Transverse colon (tissue), 4 donors: ENCODE data around the gene TTC22.

ENCODE experiments used
- POLR2AphosphoS5 ChIP-seq, 3 donors: sonication (generic); formaldehyde crosslinking; IDR thresholded peaks; one replicate each; pipeline ENCODE4 v1.6.1; 2016; ENCODE audit warnings: antibody characterized with exemption in 3 of 3
- TF ChIP-seq, protein P1 (sequence below), 5 experiments: fragments of 200-600 bp in 3 of 5; fragments of 450-650 bp in 2 of 5; sonication (generic) in 3 of 5; IDR thresholded peaks; 1 replicate in 2 of 5; 2 replicates in 3 of 5; pipeline ENCODE4 v1.5.1; 2016 to 2017; ENCODE audit warnings: antibody characterized with exemption in 5 of 5, inconsistent platforms in 3 of 5, mild to moderate bottlenecking in 2 of 5, moderate library complexity in 1 of 5

DNA sequence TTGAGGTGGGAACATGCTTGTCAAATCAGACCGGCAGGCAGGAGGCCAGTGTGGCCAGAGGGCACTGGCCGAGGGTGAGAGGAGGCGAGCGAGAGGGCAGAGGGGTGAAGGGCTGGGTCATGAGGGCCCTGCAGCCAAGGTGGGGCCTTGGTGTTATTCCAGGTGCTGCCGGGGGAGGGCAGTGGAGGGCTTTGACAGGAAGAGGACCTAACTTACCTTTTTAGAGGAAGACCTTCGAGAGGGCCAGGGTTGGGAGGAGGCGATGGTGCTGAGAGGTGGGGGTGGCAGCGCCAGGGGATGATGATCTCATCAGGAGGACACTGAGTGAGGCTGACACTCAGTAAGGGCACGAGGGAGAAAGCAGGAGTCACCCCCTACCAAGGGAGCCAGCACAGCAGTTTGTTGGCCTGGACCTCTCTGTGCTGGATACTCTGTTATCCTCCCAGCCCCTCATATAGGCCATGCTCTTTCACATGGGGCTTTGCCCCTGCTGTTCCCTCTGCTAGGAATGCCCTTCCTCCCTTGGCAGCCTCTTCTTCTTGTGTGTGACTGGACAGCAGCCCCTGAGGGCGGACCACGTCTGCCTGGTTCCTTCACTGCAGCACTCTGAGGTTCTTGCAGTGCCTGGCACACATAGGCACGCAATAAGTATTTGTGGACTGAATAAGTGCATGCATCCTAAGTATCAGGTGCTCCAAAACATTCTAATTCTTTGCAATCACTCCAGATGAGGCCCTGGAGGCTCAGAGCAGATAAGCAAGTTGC lies 7.5 kb upstream of the TTC22 start:
- TF ChIP-seq, protein P1, sequence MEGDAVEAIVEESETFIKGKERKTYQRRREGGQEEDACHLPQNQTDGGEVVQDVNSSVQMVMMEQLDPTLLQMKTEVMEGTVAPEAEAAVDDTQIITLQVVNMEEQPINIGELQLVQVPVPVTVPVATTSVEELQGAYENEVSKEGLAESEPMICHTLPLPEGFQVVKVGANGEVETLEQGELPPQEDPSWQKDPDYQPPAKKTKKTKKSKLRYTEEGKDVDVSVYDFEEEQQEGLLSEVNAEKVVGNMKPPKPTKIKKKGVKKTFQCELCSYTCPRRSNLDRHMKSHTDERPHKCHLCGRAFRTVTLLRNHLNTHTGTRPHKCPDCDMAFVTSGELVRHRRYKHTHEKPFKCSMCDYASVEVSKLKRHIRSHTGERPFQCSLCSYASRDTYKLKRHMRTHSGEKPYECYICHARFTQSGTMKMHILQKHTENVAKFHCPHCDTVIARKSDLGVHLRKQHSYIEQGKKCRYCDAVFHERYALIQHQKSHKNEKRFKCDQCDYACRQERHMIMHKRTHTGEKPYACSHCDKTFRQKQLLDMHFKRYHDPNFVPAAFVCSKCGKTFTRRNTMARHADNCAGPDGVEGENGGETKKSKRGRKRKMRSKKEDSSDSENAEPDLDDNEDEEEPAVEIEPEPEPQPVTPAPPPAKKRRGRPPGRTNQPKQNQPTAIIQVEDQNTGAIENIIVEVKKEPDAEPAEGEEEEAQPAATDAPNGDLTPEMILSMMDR (IDR thresholded peaks at IDR 0.05): peak in 2 of 5 experiments; percentile 6 to 26
- TF ChIP-seq POLR2AphosphoS5 (IDR thresholded peaks at IDR 0.05): no peak
